Osteoblast (primary cell): ENCODE results near the gene GNLY. TPM values are rescaled to one million over a fixed set of nuclear protein-coding genes. Genes with fewer than 3 reads are reported as not detected.

Experiments used
- DNase-seq: peaks from one replicate; pipeline ENCODE4 v3.0.0; 2011; ENCODE audit warnings: low spot score, mixed read lengths; ENCODE audit not compliant: insufficient read length; ENCODE audit errors: missing footprints
- H2AFZ ChIP-seq: 2 replicates; pipeline ENCODE4 v1.6.0; 2011; ENCODE audit warnings: mild to moderate bottlenecking, low read length
- H3K27ac ChIP-seq: 2 replicates; pipeline ENCODE4 v1.5.1; 2011; ENCODE audit warnings: mild to moderate bottlenecking, low read depth, low read length, moderate library complexity
- H3K27me3 ChIP-seq: 2 replicates; pipeline ENCODE4 v1.6.0; 2012; ENCODE audit warnings: mild to moderate bottlenecking, control low read depth, inconsistent platforms, low read length, moderate library complexity; ENCODE audit not compliant: insufficient read depth
- H3K36me3 ChIP-seq: 2 replicates; pipeline ENCODE4 v1.5.1; 2011; ENCODE audit warnings: mild to moderate bottlenecking, low read length, control low read depth, moderate library complexity; ENCODE audit not compliant: insufficient read depth
- H3K4me1 ChIP-seq: 2 replicates; pipeline ENCODE4 v1.5.1; 2011; ENCODE audit warnings: mild to moderate bottlenecking, low read length, control low read depth, moderate library complexity; ENCODE audit not compliant: insufficient read depth
- H3K4me2 ChIP-seq: 2 replicates; pipeline ENCODE4 v1.6.0; 2011; ENCODE audit warnings: mild to moderate bottlenecking, low read length; ENCODE audit not compliant: insufficient read depth
- H3K4me3 ChIP-seq: fragments of 200-600 bp; sonication (generic); 3 replicates; pipeline ENCODE4 v1.5.1; 2012; ENCODE audit warnings: mild to moderate bottlenecking, low read length, inconsistent platforms; ENCODE audit not compliant: insufficient read depth
- H3K79me2 ChIP-seq: 2 replicates; pipeline ENCODE4 v1.6.0; 2012; ENCODE audit warnings: mild to moderate bottlenecking, low read length, control low read depth, inconsistent platforms; ENCODE audit not compliant: insufficient read depth
- H3K9me3 ChIP-seq: 2 replicates; pipeline ENCODE4 v1.5.1; 2011; ENCODE audit warnings: low read depth, low read length, control low read depth
- H4K20me1 ChIP-seq: 2 replicates; pipeline ENCODE4 v1.6.0; 2012; ENCODE audit warnings: mild to moderate bottlenecking, low read length, control low read depth; ENCODE audit not compliant: insufficient read depth
- CTCF ChIP-seq: IDR thresholded peaks from 2 replicates; pipeline ENCODE4 v1.5.1; 2011; ENCODE audit warnings: mild to moderate bottlenecking, low read depth, low read length, moderate library complexity; ENCODE audit errors: extremely low read depth
- small RNA-seq: library from RNA; depleted of rRNA; stranded (forward); fragments of <200 nt; gene quantifications from one replicate; pipeline ENCODE3, GENCODE V24; 2012
- total RNA-seq: library from RNA; depleted of rRNA; stranded (reverse); fragments of >200 nt; gene quantifications from 2 replicates; pipeline ENCODE4 v1.2.3, GENCODE V29; 2012

The GNLY gene
- total RNA-seq, 1 donor, result not detected

- H3K4me2 ChIP-seq, result no peak overlapping the region
- H3K27me3 ChIP-seq, result no peaks in the 10 kb centered on the region
- H3K36me3 ChIP-seq, result no peaks in the 10 kb centered on the region
- no peak overlapping the region for H2AFZ ChIP-seq
- H3K27ac ChIP-seq, result peak overlapping the region; percentile 99
- no peaks in the 10 kb centered on the region for H3K79me2 ChIP-seq
- H3K4me1 ChIP-seq, result peaks cover 57% of the 10 kb centered on the region
- DNase-seq, result no peak
- no peak for TF ChIP-seq CTCF
- H3K9me3 ChIP-seq, result no peaks in the 10 kb centered on the region
- H4K20me1 ChIP-seq, result no peaks in the 10 kb centered on the region
- H3K4me3 ChIP-seq, result no peak overlapping the region
These were observed 52.3 kb downstream of the GNLY start for GRCh38 chr2:85746321-85747004.

GRCh38 chr2:85747441-85747840 lies 53.3 kb downstream of the GNLY start:
- H4K20me1 ChIP-seq, result no peaks in the 10 kb centered on the region
- H3K4me3 ChIP-seq, result no peak overlapping the region
- H3K36me3 ChIP-seq, result no peaks in the 10 kb centered on the region
- TF ChIP-seq CTCF, result no peak
- no peak for DNase-seq
- H3K4me1 ChIP-seq, result peaks cover 48% of the 10 kb centered on the region
- no peak overlapping the region for H2AFZ ChIP-seq
- H3K79me2 ChIP-seq, result no peaks in the 10 kb centered on the region
- H3K27ac ChIP-seq, result no peak overlapping the region
- H3K4me2 ChIP-seq, result no peak overlapping the region
- no peaks in the 10 kb centered on the region for H3K27me3 ChIP-seq
- H3K9me3 ChIP-seq, result no peaks in the 10 kb centered on the region

- no peak for TF ChIP-seq CTCF
- Histone ChIP-seq H3K4me2 (no peak overlapping the region), H4K20me1 (no peaks in the 10 kb centered on the region), H3K79me2 (no peaks in the 10 kb centered on the region), H3K27me3 (no peaks in the 10 kb centered on the region), H2AFZ (no peak overlapping the region), H3K4me3 (no peak overlapping the region), H3K27ac (no peak overlapping the region), H3K9me3 (no peaks in the 10 kb centered on the region), H3K36me3 (no peaks in the 10 kb centered on the region), H3K4me1 (peaks cover 41% of the 10 kb centered on the region)
- no peak for DNase-seq
These were observed 54.0 kb downstream of the GNLY start for GRCh38 chr2:85748039-85748734.

Small RNA genes within 50 kb of the gene (small RNA-seq; reads per million reads assigned to genes)
- gene RNU1-38P, result 0.22 reads per million

Other genes with a start within 250 kb of the GNLY start
- gene MAT2A, start 155.2 kb upstream of the GNLY start, total RNA-seq, result 124 and 142 TPM in 2 replicates
- 40.9 and 52.5 TPM in 2 replicates for gene GGCX, start 132.9 kb upstream of the GNLY start, total RNA-seq
- 2.1 and 2.5 TPM in 2 replicates for gene VAMP8, start 116.8 kb upstream of the GNLY start, total RNA-seq
- gene VAMP5, start 109.9 kb upstream of the GNLY start, total RNA-seq, result 21.8 and 27.1 TPM in 2 replicates
- 124 and 146 TPM in 2 replicates for gene RNF181, start 98.6 kb upstream of the GNLY start, total RNA-seq
- gene TMEM150A, start 91.7 kb upstream of the GNLY start, total RNA-seq, result 17.7 and 20.6 TPM in 2 replicates
- gene C2orf68, start 82.3 kb upstream of the GNLY start, total RNA-seq, result 23.9 and 30.9 TPM in 2 replicates
- gene USP39, start 78.2 kb upstream of the GNLY start, total RNA-seq, result 34.8 and 36.9 TPM in 2 replicates
- not detected in 2 replicates for gene SFTPB, start 26.2 kb upstream of the GNLY start, total RNA-seq
- 18.6 and 35.1 TPM in 2 replicates for gene ATOH8, start 59.6 kb downstream of the GNLY start, total RNA-seq
- gene ST3GAL5, start 194.6 kb downstream of the GNLY start, total RNA-seq, result 17.4 and 17.7 TPM in 2 replicates